Gastrocnemius medialis (tissue), 4 donors: ENCODE measurements around the gene SLC9A7. TPM values are rescaled to one million over a fixed set of nuclear protein-coding genes. Genes with fewer than 3 reads are reported as not detected.
A peak's percentile ranks its signal among the peaks of the same experiment; 100 is the strongest.

ENCODE experiments used
- ATAC-seq, 2 donors: fragments of 150-250 bp; one replicate each; pipeline ENCODE4 v1.9.1; 2016
- DNase-seq, 2 donors: peaks; one replicate each; pipeline ENCODE4 v3.0.0-alpha.2; 2019
- H3K27ac ChIP-seq, 4 donors: fragments of 200-600 bp; sonication (generic); 1 replicate in 1 of 4; 2 replicates in 3 of 4; pipeline ENCODE4 v1.5.1; 2016 to 2018; ENCODE audit warnings: mild to moderate bottlenecking in 2 of 4, moderate library complexity in 1 of 4
- H3K27me3 ChIP-seq, 3 donors: fragments of 200-600 bp; sonication (generic) in 2 of 3; 1 replicate in 1 of 3; 2 replicates in 2 of 3; pipeline versions ENCODE4 v1.5.1 to v1.6.0; 2016 to 2019; ENCODE audit warnings: mild to moderate bottlenecking in 1 of 3, moderate library complexity in 1 of 3
- H3K36me3 ChIP-seq, 2 donors: fragments of 200-600 bp; sonication (generic) in 1 of 2; one replicate each; pipeline ENCODE4 v1.5.1; 2017 to 2018
- H3K4me1 ChIP-seq, 2 donors: fragments of 200-600 bp; sonication (generic) in 1 of 2; one replicate each; pipeline ENCODE4 v1.5.1; 2016 to 2017; ENCODE audit warnings: mild to moderate bottlenecking in 2 of 2
- H3K4me3 ChIP-seq, 4 donors: fragments of 200-600 bp; sonication (generic) in 3 of 4; 1 replicate in 1 of 4; 2 replicates in 3 of 4; pipeline ENCODE4 v1.5.1; 2016 to 2019; ENCODE audit warnings: mild to moderate bottlenecking in 2 of 4
- H3K9me3 ChIP-seq, 3 donors: fragments of 200-600 bp; sonication (generic) in 2 of 3; 1 replicate in 1 of 3; 2 replicates in 2 of 3; pipeline ENCODE4 v1.5.1; 2016 to 2019
- CTCF ChIP-seq, 5 experiments: fragments of 450-650 bp in 3 of 5; fragments of 200-600 bp in 2 of 5; sonication (generic) in 2 of 5; IDR thresholded peaks in 4 of 5; conservative IDR thresholded peaks in 1 of 5; 1 replicate in 4 of 5; 2 replicates in 1 of 5; pipeline ENCODE4 v1.5.1; 2016 to 2019; ENCODE audit warnings: antibody characterized with exemption in 5 of 5, mild to moderate bottlenecking in 3 of 5, moderate library complexity in 3 of 5
- POLR2A ChIP-seq, 2 donors: fragments of 450-650 bp; IDR thresholded peaks; one replicate each; pipeline ENCODE4 v1.6.1; 2017; ENCODE audit warnings: antibody characterized with exemption in 2 of 2, mild to moderate bottlenecking in 2 of 2, moderate library complexity in 2 of 2
- in situ Hi-C, 4 donors: fragments of 200-750 bp; cut with MboI; loops; one replicate each; pipeline versions ENCODE4 v1.15.0 to v1.8.0; 2017; ENCODE audit warnings: low sequenced_read_pairs in 4 of 4
- intact Hi-C: fragments of 100-400 bp; cut with DNase I; formaldehyde crosslinking; loops from one replicate; pipeline ENCODE4 v1.15.1; 2023; ENCODE audit warnings: low total_unique reads
- total RNA-seq, 4 donors: library from RNA; depleted of rRNA; stranded (reverse); fragments of >200 nt; gene quantifications; one replicate each; pipeline versions ENCODE4 v1.1.0 to v1.2.3, GENCODE V29; 2016

Gene SLC9A7
- total RNA-seq = 10 to 100 TPM; 13.3 to 27.4 (median 20.0) TPM

GRCh38 chrX:46758956-46759644 is at the start of gene SLC9A7:
SLC9A7 (minus strand) TSS chrX:46759118; CDS start chrX:46759029, 89 bp downstream.
- peak; percentile 20 to 61 for DNase-seq
- no peaks in the 10 kb centered on the region for H3K36me3 ChIP-seq
- intact Hi-C loops (loop anchor here (1.0 to 5.0 kb wide), 4 partner anchors 37 to 333 kb away; partner anchors contain the start of gene RP2), in situ Hi-C loops (loop anchor here in 2 of 4 donors (25.0 kb wide), 1 partner anchor 278 kb away; no protein-coding TSS in a partner anchor)
- TF ChIP-seq CTCF (IDR thresholded peaks at IDR 0.05 in 4 of 5, conservative IDR thresholded peaks at IDR 0.05 in 1 of 5) (peak; percentile 79 to 95 (median 83)), POLR2A (IDR thresholded peaks at IDR 0.05) (peak; percentile 51 to 53)
- no peaks in the 10 kb centered on the region for H3K9me3 ChIP-seq
- H3K4me1 ChIP-seq = peaks cover 0 to 4% of the 10 kb centered on the region in 2 donors
- peak; percentile 81 to 88 for ATAC-seq
- H3K27ac ChIP-seq = peak within 1 kb of the TSS; percentile 61 to 79 (median 73)
- H3K4me3 ChIP-seq = peak within 1 kb of the TSS; percentile 51 to 61 (median 58)
- H3K27me3 ChIP-seq = no peaks in the 10 kb centered on the region

- Histone ChIP-seq H3K4me1 (no peaks in the 10 kb centered on the region), H3K4me3 (no peak overlapping the region), H3K9me3 (no peaks in the 10 kb centered on the region), H3K36me3 (no peaks in the 10 kb centered on the region), H3K27ac (no peak overlapping the region), H3K27me3 (no peaks in the 10 kb centered on the region)
- in situ Hi-C loops = no loop called here
- ATAC-seq = no peak
- no peak for DNase-seq
- intact Hi-C loops = no loop called here
- TF ChIP-seq POLR2A (IDR thresholded peaks at IDR 0.05) = no peak
- no peak for TF ChIP-seq CTCF (IDR thresholded peaks at IDR 0.05 in 4 of 5, conservative IDR thresholded peaks at IDR 0.05 in 1 of 5)
Measured at GRCh38 chrX:46805270-46805669, 46.4 kb upstream of the SLC9A7 start.

- TF ChIP-seq POLR2A (IDR thresholded peaks at IDR 0.05) (no peak), CTCF (IDR thresholded peaks at IDR 0.05 in 4 of 5, conservative IDR thresholded peaks at IDR 0.05 in 1 of 5) (no peak)
- DNase-seq (no peak), ATAC-seq (no peak)
- Histone ChIP-seq H3K9me3 (no peaks in the 10 kb centered on the region), H3K36me3 (no peaks in the 10 kb centered on the region), H3K27ac (no peak overlapping the region), H3K4me3 (no peak overlapping the region), H3K4me1 (no peaks in the 10 kb centered on the region), H3K27me3 (no peaks in the 10 kb centered on the region)
- in situ Hi-C loops = no loop called here
- intact Hi-C loops = no loop called here
Measured at GRCh38 chrX:46803140-46803539, 44.2 kb upstream of the SLC9A7 start.

- in situ Hi-C loops (no loop called here), intact Hi-C loops (loop anchor here (1.0 kb wide), 1 partner anchor 37 kb away; the partner anchor contains the start of gene SLC9A7)
- Histone ChIP-seq H3K27me3 (no peaks in the 10 kb centered on the region), H3K36me3 (no peaks in the 10 kb centered on the region), H3K9me3 (no peaks in the 10 kb centered on the region), H3K27ac (no peak overlapping the region), H3K4me1 (no peaks in the 10 kb centered on the region), H3K4me3 (no peak overlapping the region)
- TF ChIP-seq POLR2A (IDR thresholded peaks at IDR 0.05) = no peak
- peak; percentile 36 to 77 (median 63) for TF ChIP-seq CTCF (IDR thresholded peaks at IDR 0.05 in 4 of 5, conservative IDR thresholded peaks at IDR 0.05 in 1 of 5)
- ATAC-seq (peak in 1 of 2 donors; percentile 75), DNase-seq (peak; percentile 28 to 50)
Measured at GRCh38 chrX:46796574-46797191, 37.8 kb upstream of the SLC9A7 start.
